Heart left ventricle (tissue), 16 donors: Measurements from ENCODE around the gene PHF24. TPM values are rescaled to one million over a fixed set of nuclear protein-coding genes. Genes with fewer than 3 reads are reported as not detected.

Experiments used
- ATAC-seq, 4 donors: fragments of 200-7000 bp; cut with Tn5 transposase; one replicate each; pipeline ENCODE4 v1.9.1; 2020 to 2022; ENCODE audit warnings: moderate library complexity in 4 of 4, mild to moderate bottlenecking in 3 of 4, moderate number of reproducible peaks in 1 of 4
- DNase-seq, 5 donors: peaks; one replicate each; pipeline ENCODE4 v3.0.0-alpha.2; 2020
- H3K27ac ChIP-seq, 12 donors: fragments of 200-600 bp; sonication (generic) in 4 of 12; one replicate each; pipeline versions ENCODE4 v1.5.0 to v1.8.0; 2016 to 2022; ENCODE audit warnings: mild to moderate bottlenecking in 2 of 12
- H3K27me3 ChIP-seq, 9 donors: fragments of 200-600 bp; sonication (generic) in 2 of 9; one replicate each; pipeline versions ENCODE4 v1.5.1 to v1.8.0; 2016 to 2022; ENCODE audit warnings: mild to moderate bottlenecking in 3 of 9
- H3K36me3 ChIP-seq, 9 donors: fragments of 200-600 bp; sonication (generic) in 2 of 9; one replicate each; pipeline versions ENCODE4 v1.5.0 to v1.8.0; 2018 to 2022; ENCODE audit warnings: mild to moderate bottlenecking in 2 of 9
- H3K4me1 ChIP-seq, 12 donors: fragments of 200-600 bp; sonication (generic) in 4 of 12; one replicate each; pipeline versions ENCODE4 v1.5.0 to v1.8.0; 2016 to 2022; ENCODE audit warnings: mild to moderate bottlenecking in 3 of 12
- H3K4me3 ChIP-seq, 12 donors: fragments of 200-600 bp; sonication (generic) in 4 of 12; one replicate each; pipeline versions ENCODE4 v1.5.0 to v1.8.0; 2017 to 2022; ENCODE audit warnings: mild to moderate bottlenecking in 9 of 12, moderate library complexity in 4 of 12
- H3K9me3 ChIP-seq, 12 donors: fragments of 200-600 bp; sonication (generic) in 4 of 12; one replicate each; pipeline versions ENCODE4 v1.5.0 to v1.8.0; 2016 to 2022; ENCODE audit warnings: mild to moderate bottlenecking in 1 of 12
- POLR2A ChIP-seq, 2 donors: fragments of 450-650 bp; IDR thresholded peaks; one replicate each; pipeline ENCODE4 v1.6.1; 2017; ENCODE audit warnings: antibody characterized with exemption in 2 of 2, mild to moderate bottlenecking in 2 of 2, moderate library complexity in 2 of 2
- WGBS, 4 donors: extraction: QIAGEN DNeasy Blood & Tissue Kit in 2 of 4; methylation state at CpG; one replicate each; pipeline versions ENCODE4 v1.1.5 to v1.1.7; 2013 to 2018; 5-methylcytosine and 5-hydroxymethylcytosine counted together
- intact Hi-C, 10 donors: fragments of 100-400 bp; cut with DNase I; formaldehyde crosslinking; loops; one replicate each; pipeline versions ENCODE4 v1.11.1 to v1.14.2; 2022
- polyA plus RNA-seq, 2 donors: library from polyadenylated mRNA; stranded (reverse); fragments of 200-250 nt; gene quantifications; one replicate each; pipeline ENCODE4 v1.2.3, GENCODE V29; 2013
- total RNA-seq, 9 donors: library from RNA; depleted of rRNA in 2 of 9; stranded (reverse); fragments of >200 nt in 2 of 9; fragmentation: NEBNext Ultra II Directional in 3 of 9; extraction: Animal tissue kit (Norgen Biotek cat#: 25700) in 3 of 9; gene quantifications; one replicate each; pipeline versions ENCODE4 v1.1.0 to v1.2.4, GENCODE V29; 2016 to 2023
- TF ChIP-seq, protein P1 (sequence below), 12 donors: fragments of 200-600 bp; sonication (generic) in 4 of 12; IDR thresholded peaks; one replicate each; pipeline versions ENCODE4 v1.5.0 to v1.8.0; 2018 to 2022; ENCODE audit warnings: antibody characterized with exemption in 12 of 12, mild to moderate bottlenecking in 5 of 12
- donor health status: ischemic (EF 13 %, LVEDD 7.1; RV severe dilation, severe dysfunction).
- donor health status: healthy with polysubstance abuse.
- donor health status: DM: no; HTN: yes; CAD: no.
- donor health status: DM: no; HTN: no; CAD: no.
- donor health status: ischemic (EF 25% LVEDD 6.9; RV normal size, moderate dysfunction).
- donor health status: ischemic (EF 25% LVEDD 5.7; RV mildly dilated, moderate dysfunction).
- donor health status: healthy.
- donor health status: DM: yes; HTN: yes; CAD: no.
- donor health status: ischemic (EF 35%, LVEDD 5.7; RV mildly dilated, moderate dysfunction).
- donor health status: nonischemic (EF 11% LVEDD 7.7; RV severe dilation, severe dysfunction).
- donor health status: DM: yes; HTN: yes; CAD: no.
- donor health status: PGD.
- donor health status: ischemic (EF 29% LVEDD 5.4; RV normal size, mild dysfunction).
- donor health status: nonischemic (EF 23%, LVEDD 6.1; RV moderate dilation, normal function).

PHF24 gene
- total and polyA plus RNA-seq, 11 donors, result 0.06 to 2.2 (median 0.24) TPM; not detected in 1

DNA sequence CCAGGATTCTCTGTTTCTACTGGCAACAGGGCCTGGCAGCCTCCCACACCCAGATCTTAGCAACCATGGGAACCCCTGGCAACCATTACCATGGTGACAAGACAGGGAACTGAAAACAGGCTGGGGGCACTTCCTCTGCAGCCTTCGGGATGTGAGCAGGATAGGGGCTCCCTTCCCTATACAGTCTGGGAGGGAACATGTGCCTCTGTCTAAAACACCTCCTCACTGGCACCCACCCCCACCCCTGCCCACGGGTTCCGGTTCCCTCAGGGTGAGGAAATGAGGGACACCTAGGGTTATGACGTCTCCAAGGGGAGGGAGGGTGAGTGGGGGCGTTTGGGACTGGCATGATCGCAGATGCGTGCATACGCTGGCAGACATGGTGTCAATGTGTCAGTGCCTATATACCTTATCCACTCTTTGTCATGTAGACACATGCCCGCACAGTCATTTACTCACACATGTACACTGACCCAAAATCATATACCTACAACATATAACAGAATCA is 28.5 kb downstream of the PHF24 start:
- ATAC-seq (no peak), DNase-seq (peak in 1 of 5 donors; percentile 60)
- H3K9me3 ChIP-seq, result no peaks in the 10 kb centered on the region
- H3K4me1 ChIP-seq, result peaks cover 0 to 44% (median 20%) of the 10 kb centered on the region in 12 donors
- no peak overlapping the region for H3K4me3 ChIP-seq
- intact Hi-C loops, result loop anchor here in 4 of 10 donors (2.0 to 5.0 kb wide), 3 partner anchors 88 to 116 kb away; partner anchors contain the start of gene STOML2 (in 1 of the 4)
- H3K27ac ChIP-seq, result no peak overlapping the region
- 41 to 68% (median 51%) methylated on average over 2 to 9 of the region's 9 CpGs for WGBS, 4 donors
- TF ChIP-seq, protein P1, sequence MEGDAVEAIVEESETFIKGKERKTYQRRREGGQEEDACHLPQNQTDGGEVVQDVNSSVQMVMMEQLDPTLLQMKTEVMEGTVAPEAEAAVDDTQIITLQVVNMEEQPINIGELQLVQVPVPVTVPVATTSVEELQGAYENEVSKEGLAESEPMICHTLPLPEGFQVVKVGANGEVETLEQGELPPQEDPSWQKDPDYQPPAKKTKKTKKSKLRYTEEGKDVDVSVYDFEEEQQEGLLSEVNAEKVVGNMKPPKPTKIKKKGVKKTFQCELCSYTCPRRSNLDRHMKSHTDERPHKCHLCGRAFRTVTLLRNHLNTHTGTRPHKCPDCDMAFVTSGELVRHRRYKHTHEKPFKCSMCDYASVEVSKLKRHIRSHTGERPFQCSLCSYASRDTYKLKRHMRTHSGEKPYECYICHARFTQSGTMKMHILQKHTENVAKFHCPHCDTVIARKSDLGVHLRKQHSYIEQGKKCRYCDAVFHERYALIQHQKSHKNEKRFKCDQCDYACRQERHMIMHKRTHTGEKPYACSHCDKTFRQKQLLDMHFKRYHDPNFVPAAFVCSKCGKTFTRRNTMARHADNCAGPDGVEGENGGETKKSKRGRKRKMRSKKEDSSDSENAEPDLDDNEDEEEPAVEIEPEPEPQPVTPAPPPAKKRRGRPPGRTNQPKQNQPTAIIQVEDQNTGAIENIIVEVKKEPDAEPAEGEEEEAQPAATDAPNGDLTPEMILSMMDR (IDR thresholded peaks at IDR 0.05), result no peak
- no peak for TF ChIP-seq POLR2A (IDR thresholded peaks at IDR 0.05)
- no peaks in the 10 kb centered on the region for H3K27me3 ChIP-seq
- no peaks in the 10 kb centered on the region for H3K36me3 ChIP-seq

DNA sequence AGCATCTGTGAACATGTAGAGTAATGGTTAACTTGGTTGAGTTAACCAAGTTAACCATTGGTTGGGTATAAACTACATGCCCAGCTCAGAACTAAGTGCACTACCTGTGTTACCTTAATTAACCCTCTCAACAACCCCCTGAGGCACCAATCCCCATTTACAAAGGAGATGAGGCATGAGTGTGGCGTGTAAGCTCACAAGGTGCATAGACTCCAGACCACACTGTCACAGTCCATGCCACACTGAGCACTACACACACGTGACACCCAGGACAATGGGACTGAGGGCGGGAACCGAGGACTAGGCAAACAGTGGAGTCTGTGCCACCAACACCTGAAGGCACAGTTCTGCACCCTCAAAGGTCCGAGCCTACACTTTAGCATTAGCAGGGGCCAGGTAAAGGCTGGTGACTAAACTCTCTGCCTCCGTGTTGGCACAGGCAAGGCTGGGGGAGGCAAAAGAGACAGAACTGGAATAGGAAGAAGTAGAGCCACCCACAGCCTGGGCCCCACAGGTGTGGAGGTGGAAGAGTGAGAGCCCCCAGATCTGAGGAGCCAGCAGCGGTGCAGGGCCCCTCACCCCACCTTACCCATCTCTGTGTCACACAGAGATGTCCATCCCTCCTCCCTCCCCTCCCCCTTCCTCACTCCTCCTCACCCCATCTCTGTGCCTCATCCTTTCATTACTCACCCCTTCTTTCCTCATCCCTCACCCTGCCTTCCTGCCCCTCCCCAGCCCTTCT is 29.2 kb downstream of the PHF24 start:
- TF ChIP-seq POLR2A (IDR thresholded peaks at IDR 0.05), result no peak
- TF ChIP-seq, protein P1 (IDR thresholded peaks at IDR 0.05), result no peak
- DNase-seq (no peak), ATAC-seq (no peak)
- Histone ChIP-seq H3K4me3 (no peak overlapping the region), H3K36me3 (no peaks in the 10 kb centered on the region), H3K27ac (no peak overlapping the region), H3K4me1 (peaks cover 0 to 48% (median 27%) of the 10 kb centered on the region in 12 donors), H3K9me3 (no peaks in the 10 kb centered on the region), H3K27me3 (no peaks in the 10 kb centered on the region)
- intact Hi-C loops, result loop anchor here in 4 of 10 donors (2.0 to 5.0 kb wide), 3 partner anchors 89 to 115 kb away; partner anchors contain the start of gene STOML2 (in 1 of the 4)
- WGBS, 4 donors, result 77 to 87% (median 83%) methylated on average over 7 of the region's 7 CpGs

DNA sequence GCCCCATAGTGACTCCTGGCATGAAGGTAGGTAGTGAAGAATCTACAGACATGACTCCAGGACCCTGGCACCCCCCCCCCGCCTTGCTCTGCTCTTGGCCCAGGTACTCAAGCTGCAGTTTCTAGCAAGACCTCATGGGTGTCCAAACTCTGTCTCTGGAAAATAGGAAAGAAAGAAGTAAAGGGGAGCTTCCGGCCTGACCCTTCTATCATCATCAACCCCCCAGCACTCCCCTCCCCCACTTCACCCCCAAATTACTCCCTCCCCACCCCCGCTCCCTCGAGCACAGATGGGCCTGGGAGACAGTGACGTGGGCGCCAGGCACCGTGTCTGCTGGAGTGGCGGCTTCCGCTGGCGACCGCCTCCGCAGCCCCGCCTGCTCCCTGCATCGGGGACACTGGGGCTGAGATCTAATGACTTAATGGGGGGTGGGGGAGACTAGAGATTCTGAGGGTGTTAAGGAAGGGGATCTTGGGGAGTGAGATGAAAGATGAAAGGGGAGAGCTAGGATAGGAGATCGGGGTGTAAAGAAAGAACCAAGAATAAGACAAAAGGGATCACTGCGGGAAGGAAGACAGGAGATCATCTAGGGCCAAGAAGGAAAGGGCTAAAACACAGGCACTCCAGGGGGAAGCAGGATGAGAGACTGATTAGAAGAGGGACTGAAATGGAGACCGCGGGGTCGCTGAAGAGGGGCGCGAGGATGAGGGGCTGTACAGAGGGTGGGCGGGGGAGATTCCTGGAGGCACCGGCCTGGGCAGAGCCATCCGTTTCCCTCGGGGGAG is 30.3 kb downstream of the PHF24 start:
- peak; percentile 58 to 75 (median 66) for DNase-seq
- TF ChIP-seq POLR2A (IDR thresholded peaks at IDR 0.05), result no peak
- TF ChIP-seq, protein P1 (IDR thresholded peaks at IDR 0.05), result no peak
- Histone ChIP-seq H3K4me3 (peak overlapping the region; percentile 22 to 98 (median 80)), H3K27ac (peak overlapping the region in 11 of 12 donors; percentile 62 to 90 (median 82)), H3K4me1 (peaks cover 6 to 48% (median 38%) of the 10 kb centered on the region in 12 donors), H3K9me3 (no peaks in the 10 kb centered on the region), H3K36me3 (no peaks in the 10 kb centered on the region), H3K27me3 (no peaks in the 10 kb centered on the region)
- 15 to 31% (median 20%) methylated on average over 25 of the region's 25 CpGs for whole genome bisulfite sequencing, 4 donors
- no peak for ATAC-seq
- intact Hi-C loops, result loop anchor here in 4 of 10 donors (1.0 to 5.0 kb wide), 3 partner anchors 84 to 114 kb away; partner anchors contain the start of genes STOML2 (in 1 of the 4) and VCP (in 1 of the 4)
